GM18508 (cell line): ENCODE data around the gene ATP10A.
"Not testable (repeated sequence)": the region's sequence is repeated elsewhere in the genome, so short reads cannot be mapped to it uniquely, and the experiment has no call there.

Experiments used
- ATAC-seq: cut with Tn5 transposase; IDR thresholded peaks from one replicate; pipeline ENCODE4 v1.9.1; 2021; ENCODE audit warnings: moderate number of reproducible peaks; ENCODE audit not compliant: insufficient read depth, unreplicated experiment

The ATP10A gene

DNA sequence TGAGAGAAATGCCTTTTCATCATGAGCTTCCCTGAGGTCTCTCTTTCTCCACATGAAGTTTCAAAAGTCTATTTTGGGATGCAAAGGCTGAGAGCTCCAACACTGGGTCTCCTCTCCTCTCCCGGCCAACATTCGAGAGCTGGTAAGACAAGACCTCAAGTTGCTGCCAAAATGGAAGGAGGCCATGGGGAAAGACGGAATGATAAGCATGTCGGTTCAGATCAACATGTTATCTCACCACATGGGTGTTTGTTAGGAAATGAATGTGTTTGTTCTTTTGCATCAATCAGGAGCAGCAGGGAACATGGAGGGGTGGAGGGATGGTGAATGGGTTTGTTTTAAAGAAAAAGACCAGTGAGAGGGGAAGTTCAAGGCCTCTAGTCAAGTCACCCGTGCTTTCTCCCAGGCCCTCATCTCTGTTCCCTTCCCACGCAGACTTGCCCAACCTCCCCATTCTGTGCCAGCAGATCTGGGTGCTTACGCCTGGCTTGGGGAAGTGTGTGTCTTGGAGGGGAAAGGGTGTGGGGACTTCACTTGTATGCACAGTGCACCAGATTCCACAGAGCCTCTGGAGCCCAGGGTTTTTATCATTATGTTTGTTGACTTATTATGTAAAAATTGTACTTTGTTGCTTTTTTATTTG, 23.5 kb upstream of the ATP10A start:
- no peak for ATAC-seq

GRCh38 chr15:25884370-25884769, 21.2 kb upstream of the ATP10A start:
- ATAC-seq, result no peak

GRCh38 chr15:25883463-25884259, 20.5 kb upstream of the ATP10A start:
- no peak for ATAC-seq

GRCh38 chr15:25882466-25882865, 19.3 kb upstream of the ATP10A start:
- ATAC-seq, result no peak

DNA sequence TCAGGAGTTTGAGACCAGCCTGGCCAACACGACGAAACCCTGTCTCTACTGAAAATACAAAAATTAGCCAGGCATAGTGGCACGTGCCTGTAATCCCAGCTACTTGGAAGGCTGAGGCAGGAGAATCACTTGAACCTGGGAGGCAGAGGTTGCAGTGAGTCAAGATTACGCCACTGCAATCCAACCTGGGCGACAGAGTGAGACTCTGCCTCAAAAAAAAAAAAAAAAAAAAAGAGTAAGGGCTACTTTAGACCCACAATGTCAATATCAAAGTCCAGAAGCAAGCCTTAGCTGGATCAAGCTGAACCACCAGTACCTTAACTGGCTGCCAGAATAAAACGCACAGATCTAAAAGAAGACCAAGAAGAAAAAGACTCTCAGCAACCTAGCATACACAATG, 17.8 kb upstream of the ATP10A start:
- not testable (repeated sequence) for ATAC-seq

GRCh38 chr15:25880411-25880810, 17.3 kb upstream of the ATP10A start:
- no peak for ATAC-seq

- no peak for ATAC-seq
Measured at GRCh38 chr15:25879438-25879837, 16.3 kb upstream of the ATP10A start.

DNA sequence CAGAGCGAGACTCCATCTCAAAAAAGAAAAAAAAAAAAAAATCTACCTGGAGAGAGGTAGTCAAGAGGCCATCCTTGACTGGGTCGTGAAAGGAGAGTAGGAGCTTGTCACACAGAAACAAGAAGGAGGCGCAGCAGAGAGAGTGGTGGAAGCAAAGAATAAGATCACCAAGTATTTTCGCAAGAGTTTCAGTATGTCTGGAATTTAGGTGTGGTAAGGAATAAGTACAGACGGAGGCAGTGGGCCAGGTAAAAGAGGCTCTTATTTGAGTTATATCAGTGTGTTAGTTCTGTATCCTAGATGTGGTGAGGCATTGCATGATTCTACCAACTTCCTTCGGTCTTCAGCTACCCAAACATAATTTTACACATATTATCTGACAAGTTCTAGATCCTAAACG, 14.6 kb upstream of the ATP10A start:
- no peak for ATAC-seq

DNA sequence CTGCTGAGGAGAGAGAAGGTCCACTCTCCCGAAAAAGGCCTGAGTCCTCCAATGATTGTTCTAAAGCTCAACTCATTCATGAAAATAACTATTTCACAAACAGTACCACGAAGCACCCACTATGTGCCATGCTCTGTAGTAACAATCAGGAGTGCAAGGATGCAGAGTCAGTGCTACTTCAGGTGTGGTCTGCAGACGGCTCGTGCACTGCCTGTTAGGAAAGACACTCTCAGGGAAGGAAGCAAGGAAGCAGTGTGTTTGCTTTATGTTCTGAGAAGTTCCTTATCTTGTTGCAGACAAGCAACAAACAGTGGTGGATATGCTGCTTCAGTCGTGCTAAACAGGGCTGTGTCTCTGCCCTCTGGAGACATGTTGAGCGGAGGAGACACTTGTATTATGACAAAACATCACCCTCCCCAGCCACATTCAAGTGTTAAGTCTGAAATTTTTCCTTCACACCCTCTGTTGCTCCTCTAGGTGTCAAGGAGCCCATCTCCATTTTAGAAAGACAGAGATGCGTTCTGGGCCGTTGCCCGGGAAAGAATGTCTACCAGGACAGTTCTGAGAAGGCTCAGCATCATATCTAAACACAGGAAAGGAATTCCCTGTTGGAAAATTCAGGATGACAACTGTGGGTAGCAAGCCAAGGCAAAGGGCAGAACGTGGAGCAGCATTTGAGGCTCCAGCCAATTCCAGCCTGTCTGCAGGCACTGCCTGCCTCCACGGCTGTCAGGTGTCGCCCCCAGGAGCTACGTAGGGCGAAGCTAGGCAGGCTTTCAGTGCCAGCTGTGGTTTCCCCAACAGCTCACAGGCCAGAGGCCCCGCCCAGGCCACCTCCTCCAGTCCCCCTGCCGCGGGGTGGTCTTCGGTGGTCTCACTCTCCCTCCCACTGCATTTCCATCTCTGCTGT, 13.4 kb upstream of the ATP10A start:
- no peak for ATAC-seq

DNA sequence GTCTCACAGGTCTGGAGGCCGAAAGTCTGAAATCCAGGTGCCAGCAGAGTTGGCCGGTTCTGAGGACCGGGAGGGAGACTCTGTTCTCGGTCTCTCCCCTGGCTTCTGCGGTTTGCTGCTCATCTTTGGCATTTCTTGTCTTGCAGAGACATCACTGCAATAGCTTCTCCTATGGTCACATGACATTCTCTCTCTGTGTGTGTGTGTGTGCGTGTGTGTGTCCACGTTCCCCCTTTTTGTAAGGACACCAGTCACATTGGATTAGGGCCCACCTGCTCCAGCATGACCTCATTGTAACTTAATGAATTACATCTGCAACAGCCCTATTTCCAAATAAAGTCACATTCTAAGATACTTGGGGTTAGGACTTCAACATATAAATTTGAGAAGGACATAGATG, 12.4 kb upstream of the ATP10A start:
- ATAC-seq, result no peak

- no peak for ATAC-seq
Measured at GRCh38 chr15:25874379-25874778, 11.3 kb upstream of the ATP10A start.

GRCh38 chr15:25871403-25871802, 8.3 kb upstream of the ATP10A start:
- no peak for ATAC-seq

- no peak for ATAC-seq
Measured at GRCh38 chr15:25870938-25871337, 7.8 kb upstream of the ATP10A start.

- ATAC-seq, result no peak
Measured at GRCh38 chr15:25869701-25870100, 6.6 kb upstream of the ATP10A start.

DNA sequence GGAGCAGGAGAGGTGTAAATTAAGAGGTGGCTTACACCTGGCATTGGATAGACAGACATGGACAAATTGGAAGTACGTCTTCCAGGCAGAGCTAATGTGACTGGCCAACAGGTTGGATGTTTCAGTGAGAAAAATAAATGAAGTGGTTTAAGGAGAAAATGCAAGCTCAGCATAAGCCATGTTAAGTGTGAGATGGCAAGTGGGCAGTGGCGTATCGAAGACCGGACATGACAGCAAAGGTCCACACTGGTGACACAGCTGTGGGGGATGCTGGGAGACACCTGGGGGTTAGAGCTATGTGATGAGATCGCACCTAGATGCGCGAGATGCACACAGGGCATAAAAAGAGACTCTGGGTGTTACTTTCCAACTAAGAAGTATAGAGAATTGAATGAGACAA, 3.7 kb upstream of the ATP10A start:
- ATAC-seq, result no peak

- ATAC-seq, result no peak
Measured at GRCh38 chr15:25866251-25866650, 3.1 kb upstream of the ATP10A start.

DNA sequence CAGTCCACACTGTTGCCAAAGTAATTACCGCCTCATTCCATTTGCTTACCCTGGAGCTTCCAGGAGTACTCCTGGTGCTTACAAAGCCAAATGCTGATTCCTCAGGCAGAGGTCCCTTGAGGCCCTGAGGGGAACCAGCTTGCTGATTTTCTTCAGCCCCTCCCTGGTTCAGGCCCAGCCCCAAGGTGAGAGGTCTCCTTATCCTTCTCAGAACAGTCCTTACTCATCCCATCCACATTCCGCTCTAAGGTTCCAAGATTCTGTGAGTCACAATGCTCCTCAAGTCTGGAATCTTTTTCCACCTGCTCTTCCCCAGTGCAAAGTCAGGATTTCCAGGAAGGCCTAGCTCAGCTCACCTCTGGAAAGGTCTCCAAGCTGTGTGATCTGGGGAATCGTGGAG, 1.8 kb upstream of the ATP10A start:
- ATAC-seq, result no peak

DNA sequence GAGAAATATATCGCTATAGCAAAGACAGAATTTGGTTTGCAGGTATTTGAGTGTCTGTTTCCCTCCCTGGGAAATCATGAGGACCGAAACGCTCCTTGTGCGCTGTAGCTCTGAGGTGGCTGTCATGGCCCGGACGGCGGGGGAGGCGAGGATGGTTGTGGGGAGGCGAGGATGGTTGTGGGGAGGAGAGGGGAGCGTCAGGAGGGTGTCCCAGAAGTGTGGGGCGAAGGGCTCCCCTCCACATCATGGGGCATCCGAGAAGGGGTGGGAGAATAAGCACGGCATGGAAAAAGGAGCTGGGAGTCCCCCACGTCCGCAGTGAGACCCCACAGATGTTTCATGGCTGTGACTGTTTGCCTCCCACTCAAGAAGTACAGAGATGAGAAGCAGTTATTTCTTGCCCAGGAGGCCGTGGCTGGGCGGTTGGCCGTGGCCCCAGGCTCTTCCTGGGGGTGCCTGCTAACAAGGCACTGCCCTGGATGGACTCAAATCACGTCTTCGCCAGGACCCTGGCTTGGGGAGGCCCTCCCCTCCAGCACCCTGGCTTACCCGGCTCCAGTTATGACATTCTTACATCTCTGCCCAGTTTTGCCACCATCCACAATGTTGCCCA, 947 bp upstream of the ATP10A start:
- ATAC-seq, result no peak

DNA sequence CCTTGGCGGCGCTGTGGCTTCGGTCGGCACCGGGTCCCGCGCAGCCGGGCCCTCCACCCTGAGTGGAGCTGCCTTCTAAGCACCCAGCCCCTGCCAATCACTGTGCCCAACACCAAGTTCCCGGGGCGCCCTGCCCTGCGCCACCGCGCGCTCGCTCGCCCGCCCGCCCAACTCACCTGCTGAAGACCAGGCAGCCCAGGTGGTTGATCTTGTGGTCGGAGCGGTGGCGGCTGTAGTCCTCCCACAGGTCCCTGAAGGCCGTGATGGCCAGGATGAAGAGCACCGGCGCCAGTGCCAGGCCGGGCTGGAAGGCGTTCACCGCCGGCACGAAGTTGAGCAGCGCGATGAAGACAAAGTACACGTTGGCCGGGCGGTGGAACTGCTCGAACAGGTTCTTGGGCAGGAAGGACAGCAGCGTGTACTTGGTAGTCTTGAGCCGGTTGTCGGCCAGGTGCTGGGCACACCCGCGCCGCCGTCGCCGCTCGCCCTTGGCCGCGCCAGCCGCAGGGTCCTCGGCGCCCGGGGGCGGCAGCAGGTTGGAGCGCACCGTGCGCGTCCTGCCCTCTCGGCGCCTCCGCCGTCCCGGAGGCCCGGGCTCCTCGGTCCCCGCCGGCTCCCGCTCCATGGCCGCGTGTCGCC, 536 bp downstream of the ATP10A start:
- no peak for ATAC-seq

DNA sequence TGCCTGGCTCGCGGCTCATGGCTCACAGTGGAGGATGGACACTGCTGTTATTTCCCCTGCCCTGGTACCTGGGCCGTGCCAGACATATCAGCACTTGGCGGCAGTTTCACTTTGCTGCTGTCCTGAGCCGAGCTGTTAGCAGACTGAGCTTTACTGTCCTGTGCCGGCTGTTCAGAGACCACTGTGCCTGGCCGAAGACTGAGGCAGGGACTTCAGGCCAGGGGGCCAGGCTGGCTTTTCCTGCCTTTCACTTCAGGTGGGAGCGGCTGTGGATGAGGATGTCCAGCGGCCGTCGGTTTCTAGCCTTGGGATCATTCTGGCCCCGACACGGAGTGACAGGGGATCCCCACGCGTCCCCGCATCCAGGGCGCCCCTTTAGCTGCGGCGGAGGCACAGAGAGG, 1.1 kb downstream of the ATP10A start:
- ATAC-seq, result no peak
